ENCODE results near the gene RAPGEF2. TPM values are rescaled to one million over a fixed set of nuclear protein-coding genes. Genes with fewer than 3 reads are reported as not detected.
"Not testable (repeated sequence)": the region's sequence is repeated elsewhere in the genome, so short reads cannot be mapped to it uniquely, and the experiment has no call there.

RAPGEF2 gene
- total RNA-seq, 1 donor from 2014 or later = 38.9 TPM

DNA sequence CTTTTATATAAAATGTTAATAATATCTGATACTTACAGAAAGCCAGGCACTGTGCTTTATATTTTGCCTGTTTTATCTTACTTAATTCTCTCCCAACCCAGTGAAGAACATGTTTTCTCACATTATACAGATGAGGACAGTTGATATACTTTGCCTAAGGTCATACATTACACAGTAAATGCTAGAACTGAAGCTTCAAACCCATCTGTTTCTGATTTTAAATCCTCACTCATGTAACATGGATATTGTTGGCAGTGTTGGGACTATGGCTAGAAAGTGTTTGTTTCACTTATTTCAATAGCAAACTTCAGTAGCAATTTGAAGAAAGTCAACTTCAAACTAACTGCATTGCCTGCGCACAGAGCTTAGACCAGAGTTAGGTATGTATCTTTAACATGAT, 57.4 kb downstream of the RAPGEF2 start:
- TF ChIP-seq, protein P1, sequence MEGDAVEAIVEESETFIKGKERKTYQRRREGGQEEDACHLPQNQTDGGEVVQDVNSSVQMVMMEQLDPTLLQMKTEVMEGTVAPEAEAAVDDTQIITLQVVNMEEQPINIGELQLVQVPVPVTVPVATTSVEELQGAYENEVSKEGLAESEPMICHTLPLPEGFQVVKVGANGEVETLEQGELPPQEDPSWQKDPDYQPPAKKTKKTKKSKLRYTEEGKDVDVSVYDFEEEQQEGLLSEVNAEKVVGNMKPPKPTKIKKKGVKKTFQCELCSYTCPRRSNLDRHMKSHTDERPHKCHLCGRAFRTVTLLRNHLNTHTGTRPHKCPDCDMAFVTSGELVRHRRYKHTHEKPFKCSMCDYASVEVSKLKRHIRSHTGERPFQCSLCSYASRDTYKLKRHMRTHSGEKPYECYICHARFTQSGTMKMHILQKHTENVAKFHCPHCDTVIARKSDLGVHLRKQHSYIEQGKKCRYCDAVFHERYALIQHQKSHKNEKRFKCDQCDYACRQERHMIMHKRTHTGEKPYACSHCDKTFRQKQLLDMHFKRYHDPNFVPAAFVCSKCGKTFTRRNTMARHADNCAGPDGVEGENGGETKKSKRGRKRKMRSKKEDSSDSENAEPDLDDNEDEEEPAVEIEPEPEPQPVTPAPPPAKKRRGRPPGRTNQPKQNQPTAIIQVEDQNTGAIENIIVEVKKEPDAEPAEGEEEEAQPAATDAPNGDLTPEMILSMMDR (conservative IDR thresholded peaks at IDR 0.05; ENCODE audit: low read depth, low read length) = no peak
- no peak overlapping the region for H3K4me3 ChIP-seq (ENCODE audit: low read depth, low read length)
- no peak for DNase-seq (ENCODE audit: low read depth)

DNA sequence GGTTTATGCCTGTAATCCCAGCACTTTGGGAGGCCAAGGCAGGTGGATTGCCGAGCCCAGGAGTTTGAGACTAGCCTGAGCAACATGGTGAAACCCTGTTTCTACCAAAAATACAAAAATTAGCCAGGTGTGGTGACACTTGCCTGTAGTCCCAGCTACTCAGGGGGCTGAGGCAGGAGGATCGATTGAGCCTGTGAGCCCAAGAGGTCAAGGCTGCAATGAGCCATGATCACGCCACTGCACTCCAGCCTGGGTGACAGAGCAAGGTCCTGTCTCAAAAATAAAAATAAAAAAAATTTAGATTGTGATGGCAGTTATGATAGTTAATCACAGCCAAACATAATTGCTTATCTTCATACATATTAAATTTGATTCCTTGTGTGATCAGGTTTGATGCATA, 58.6 kb downstream of the RAPGEF2 start:
- H3K4me3 ChIP-seq (ENCODE audit: low read depth, low read length); DNase-seq (ENCODE audit: low read depth): not testable (repeated sequence)

DNA sequence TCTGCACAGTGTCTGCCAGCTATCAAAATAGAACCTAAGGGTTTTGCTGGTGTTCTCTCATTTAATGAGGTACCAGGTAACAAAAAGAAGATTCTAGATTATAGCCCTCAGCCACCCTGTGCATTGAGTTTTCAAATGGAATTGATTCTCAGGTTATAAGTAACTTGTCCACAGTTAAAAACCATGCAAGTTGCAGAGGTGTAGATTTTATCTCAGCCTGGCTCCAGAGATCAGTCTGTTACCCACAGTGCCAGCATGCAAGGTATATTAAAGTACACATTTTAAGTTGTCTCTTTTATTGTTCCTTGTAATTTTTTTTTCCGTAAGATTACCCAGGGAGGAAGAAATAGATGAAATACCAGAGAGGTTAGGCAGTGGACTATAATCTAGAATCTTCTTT, 59.7 kb downstream of the RAPGEF2 start:
- H3K4me3 ChIP-seq (ENCODE audit: low read depth, low read length) = no peak overlapping the region
- TF ChIP-seq, protein P1 (conservative IDR thresholded peaks at IDR 0.05; ENCODE audit: low read depth, low read length) = no peak
- DNase-seq (ENCODE audit: low read depth) = no peak

DNA sequence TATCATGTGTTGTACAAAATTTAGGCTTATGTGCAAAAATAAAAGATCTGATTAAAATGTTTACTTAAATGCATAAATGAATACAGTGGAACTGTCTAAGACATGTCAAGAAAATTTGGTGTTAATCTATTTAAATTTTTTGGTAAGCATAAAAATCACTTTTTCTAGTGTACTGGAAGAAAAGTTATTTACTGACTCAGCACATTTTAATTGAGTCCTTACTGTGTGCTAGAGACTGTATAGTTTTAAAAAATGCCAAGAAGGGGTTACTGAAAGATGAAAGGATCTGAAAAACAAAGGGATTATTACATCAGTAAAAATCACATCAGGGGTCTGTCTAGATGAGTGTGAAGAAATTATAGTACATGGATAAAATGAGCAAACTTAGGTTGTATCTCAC, 60.6 kb downstream of the RAPGEF2 start:
- TF ChIP-seq, protein P1 (conservative IDR thresholded peaks at IDR 0.05; ENCODE audit: low read depth, low read length) = no peak
- DNase-seq (ENCODE audit: low read depth) = no peak
- no peak overlapping the region for H3K4me3 ChIP-seq (ENCODE audit: low read depth, low read length)

DNA sequence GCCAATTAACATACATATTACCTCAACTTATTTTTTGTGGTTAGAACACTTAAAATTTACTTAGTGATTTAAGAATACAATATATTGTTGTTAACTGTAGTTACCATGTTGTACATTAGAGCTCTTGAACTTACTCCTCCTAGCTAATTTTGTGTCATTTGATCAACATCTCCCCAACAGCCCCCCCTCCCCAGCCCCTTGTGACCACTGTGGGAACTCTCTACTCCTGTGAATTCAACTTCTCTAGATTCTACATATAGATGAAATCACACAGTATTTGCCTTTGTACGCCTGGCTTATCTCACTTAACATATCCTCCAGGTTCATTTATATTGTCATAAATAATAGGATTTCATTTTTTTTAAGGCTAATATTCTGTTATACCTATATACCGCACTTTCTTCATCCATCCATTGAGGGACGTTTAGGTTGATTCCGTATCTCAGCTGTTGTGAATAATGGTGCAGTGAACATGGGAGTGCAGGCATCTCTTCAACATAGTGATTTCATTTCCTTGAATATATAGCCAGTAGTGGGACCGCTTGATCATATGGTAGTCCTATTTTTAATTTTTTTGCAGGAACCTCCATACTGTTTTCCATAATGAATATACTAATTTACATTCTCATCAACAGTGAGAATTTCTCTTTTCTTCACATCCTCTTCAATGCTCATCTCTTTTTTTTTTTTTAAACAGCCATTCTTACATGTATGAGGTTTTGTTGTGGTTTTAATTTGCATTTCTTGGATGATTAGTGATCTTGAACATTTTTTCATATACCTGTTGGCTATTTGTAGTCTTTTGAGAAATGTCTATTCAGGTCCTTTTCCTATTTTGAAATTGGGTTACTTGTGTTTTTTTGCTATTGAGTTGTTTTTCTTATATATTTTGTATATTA, 66.8 kb downstream of the RAPGEF2 start:
- no peak for DNase-seq (ENCODE audit: low read depth)
- TF ChIP-seq, protein P1 (conservative IDR thresholded peaks at IDR 0.05; ENCODE audit: low read depth, low read length) = no peak
- H3K4me3 ChIP-seq (ENCODE audit: low read depth, low read length) = no peak overlapping the region

DNA sequence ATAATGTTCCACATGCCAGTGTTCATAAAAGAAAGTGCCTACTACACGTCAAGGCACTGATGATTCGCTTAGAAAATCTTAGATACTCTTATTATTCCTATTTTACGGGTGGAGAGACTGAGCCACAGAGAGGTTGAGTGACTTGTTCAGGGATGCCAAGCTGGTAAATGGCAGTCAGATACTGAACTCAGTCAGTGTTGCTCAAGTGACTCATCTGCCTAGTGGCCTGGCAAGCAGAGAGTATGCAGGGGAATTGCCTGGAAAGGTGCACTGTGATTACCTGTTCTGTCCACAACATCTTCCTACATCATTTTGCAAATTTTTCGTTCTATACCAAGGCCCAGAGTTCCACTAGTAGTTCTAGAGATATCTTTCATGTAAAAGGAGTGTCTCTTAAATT, 68.4 kb downstream of the RAPGEF2 start:
- DNase-seq (ENCODE audit: low read depth) = no peak
- H3K4me3 ChIP-seq (ENCODE audit: low read depth, low read length) = no peak overlapping the region
- TF ChIP-seq, protein P1 (conservative IDR thresholded peaks at IDR 0.05; ENCODE audit: low read depth, low read length) = no peak

DNA sequence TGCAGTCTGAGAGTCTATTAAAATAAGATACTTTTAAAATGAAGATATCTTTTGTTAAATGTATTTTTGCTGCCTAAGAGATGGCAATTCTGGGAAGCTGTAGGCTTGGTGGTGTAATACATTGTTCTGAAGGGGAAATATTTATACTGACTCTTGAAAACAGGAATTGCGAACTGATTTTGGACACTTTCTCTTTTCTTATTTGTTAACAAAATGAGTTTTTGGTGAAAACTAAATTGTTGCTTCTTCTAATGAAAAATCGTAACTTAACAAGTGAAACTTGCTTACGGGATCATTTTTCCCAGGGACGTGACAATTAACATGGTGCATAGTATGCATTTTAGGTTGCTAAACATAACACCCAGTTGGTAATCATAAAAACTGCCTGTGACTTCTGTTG, 71.0 kb downstream of the RAPGEF2 start:
- no peak for DNase-seq (ENCODE audit: low read depth)
- no peak overlapping the region for H3K4me3 ChIP-seq (ENCODE audit: low read depth, low read length)
- TF ChIP-seq, protein P1 (conservative IDR thresholded peaks at IDR 0.05; ENCODE audit: low read depth, low read length) = no peak

Data from epithelial cell of proximal tubule (primary cell).